Panc1 (cell line): ENCODE measurements around the gene MED16.

Source experiments
- TF ChIP-seq, protein P1 (sequence below): fragments of 450-650 bp; IDR thresholded peaks from 2 replicates; pipeline ENCODE4 v1.5.1; 2017; ENCODE audit warnings: mild to moderate bottlenecking
- TF ChIP-seq, protein P2 (sequence below), 2 experiments: IDR thresholded peaks; 2 replicates each; pipeline ENCODE4 v1.6.1; 2011 to 2012; ENCODE audit warnings: low read depth in 2 of 2, control low read depth in 1 of 2, low read length in 1 of 2, mild to moderate bottlenecking in 1 of 2, moderate library complexity in 1 of 2; ENCODE audit not compliant: insufficient read depth in 1 of 2

DNA sequence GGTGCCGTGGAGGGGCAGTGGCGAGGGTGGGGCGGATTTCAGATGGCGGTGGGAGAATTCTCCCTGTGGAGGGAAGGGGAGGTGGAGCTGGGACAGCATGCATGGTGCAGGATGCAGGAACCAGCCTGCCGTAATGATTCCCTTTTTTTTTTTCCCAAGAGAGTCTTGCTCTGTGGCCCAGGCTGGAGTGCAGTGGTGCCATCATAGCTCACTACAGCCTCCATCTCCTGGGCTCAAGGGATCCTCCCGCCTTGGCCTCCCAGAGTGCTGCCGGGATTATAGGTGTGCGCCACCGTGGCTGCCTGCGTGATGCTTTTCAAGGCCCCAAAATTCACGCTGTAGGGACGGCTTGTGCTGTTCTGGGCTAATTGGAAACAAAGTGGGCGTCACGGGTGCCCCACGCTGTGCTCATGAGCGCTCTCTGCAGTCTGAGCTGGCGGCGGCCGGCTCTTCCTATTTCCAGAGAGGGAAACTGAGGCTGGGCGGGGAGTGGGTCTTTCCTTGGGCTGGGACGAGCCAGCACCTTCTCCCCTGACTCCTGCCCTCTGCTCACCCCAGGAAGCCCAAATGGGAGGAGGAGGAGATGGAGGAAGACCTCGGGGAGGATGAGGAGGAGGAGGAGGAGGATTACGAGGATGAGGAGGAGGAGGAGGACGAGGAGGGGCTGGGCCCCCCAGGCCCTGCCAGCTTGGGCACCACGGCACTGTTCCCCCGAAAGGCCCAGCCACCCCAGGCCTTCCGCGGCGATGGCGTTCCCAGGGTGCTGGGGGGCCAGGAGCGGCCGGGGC is 39.1 kb upstream of the MED16 start:
- TF ChIP-seq, protein P1, sequence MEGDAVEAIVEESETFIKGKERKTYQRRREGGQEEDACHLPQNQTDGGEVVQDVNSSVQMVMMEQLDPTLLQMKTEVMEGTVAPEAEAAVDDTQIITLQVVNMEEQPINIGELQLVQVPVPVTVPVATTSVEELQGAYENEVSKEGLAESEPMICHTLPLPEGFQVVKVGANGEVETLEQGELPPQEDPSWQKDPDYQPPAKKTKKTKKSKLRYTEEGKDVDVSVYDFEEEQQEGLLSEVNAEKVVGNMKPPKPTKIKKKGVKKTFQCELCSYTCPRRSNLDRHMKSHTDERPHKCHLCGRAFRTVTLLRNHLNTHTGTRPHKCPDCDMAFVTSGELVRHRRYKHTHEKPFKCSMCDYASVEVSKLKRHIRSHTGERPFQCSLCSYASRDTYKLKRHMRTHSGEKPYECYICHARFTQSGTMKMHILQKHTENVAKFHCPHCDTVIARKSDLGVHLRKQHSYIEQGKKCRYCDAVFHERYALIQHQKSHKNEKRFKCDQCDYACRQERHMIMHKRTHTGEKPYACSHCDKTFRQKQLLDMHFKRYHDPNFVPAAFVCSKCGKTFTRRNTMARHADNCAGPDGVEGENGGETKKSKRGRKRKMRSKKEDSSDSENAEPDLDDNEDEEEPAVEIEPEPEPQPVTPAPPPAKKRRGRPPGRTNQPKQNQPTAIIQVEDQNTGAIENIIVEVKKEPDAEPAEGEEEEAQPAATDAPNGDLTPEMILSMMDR = no peak
- TF ChIP-seq, protein P2, sequence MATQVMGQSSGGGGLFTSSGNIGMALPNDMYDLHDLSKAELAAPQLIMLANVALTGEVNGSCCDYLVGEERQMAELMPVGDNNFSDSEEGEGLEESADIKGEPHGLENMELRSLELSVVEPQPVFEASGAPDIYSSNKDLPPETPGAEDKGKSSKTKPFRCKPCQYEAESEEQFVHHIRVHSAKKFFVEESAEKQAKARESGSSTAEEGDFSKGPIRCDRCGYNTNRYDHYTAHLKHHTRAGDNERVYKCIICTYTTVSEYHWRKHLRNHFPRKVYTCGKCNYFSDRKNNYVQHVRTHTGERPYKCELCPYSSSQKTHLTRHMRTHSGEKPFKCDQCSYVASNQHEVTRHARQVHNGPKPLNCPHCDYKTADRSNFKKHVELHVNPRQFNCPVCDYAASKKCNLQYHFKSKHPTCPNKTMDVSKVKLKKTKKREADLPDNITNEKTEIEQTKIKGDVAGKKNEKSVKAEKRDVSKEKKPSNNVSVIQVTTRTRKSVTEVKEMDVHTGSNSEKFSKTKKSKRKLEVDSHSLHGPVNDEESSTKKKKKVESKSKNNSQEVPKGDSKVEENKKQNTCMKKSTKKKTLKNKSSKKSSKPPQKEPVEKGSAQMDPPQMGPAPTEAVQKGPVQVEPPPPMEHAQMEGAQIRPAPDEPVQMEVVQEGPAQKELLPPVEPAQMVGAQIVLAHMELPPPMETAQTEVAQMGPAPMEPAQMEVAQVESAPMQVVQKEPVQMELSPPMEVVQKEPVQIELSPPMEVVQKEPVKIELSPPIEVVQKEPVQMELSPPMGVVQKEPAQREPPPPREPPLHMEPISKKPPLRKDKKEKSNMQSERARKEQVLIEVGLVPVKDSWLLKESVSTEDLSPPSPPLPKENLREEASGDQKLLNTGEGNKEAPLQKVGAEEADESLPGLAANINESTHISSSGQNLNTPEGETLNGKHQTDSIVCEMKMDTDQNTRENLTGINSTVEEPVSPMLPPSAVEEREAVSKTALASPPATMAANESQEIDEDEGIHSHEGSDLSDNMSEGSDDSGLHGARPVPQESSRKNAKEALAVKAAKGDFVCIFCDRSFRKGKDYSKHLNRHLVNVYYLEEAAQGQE (IDR thresholded peaks at IDR 0.05; ENCODE audit: insufficient read depth in 1 of 2, low read depth in 2 of 2, low read length in 1 of 2) = no peak
